ENCODE measurements around the gene CAD.

Gene CAD

GRCh38 chr2:27284996-27285395, 67.8 kb downstream of the CAD start:
- no peak for DNase-seq

GRCh38 chr2:27285481-27285880, 68.3 kb downstream of the CAD start:
- no peak for DNase-seq

GRCh38 chr2:27288610-27289009, 71.4 kb downstream of the CAD start:
- DNase-seq: no peak

GRCh38 chr2:27290549-27290948, 73.4 kb downstream of the CAD start:
- no peak for DNase-seq

GRCh38 chr2:27291865-27292264, 74.7 kb downstream of the CAD start:
- no peak for DNase-seq

All from activated T-cell treated with anti-CD3 and anti-CD28 coated beads, Interleukin-2, amount 50 U/mL, for 1 hour (primary cell).